CD4-positive, alpha-beta T cell treated with Interleukin-12 subunit alpha and Interleukin-12 subunit beta, for 1 hour (primary cell): ENCODE measurements around the gene SCUBE3.

Source experiments
- DNase-seq: peaks from one replicate; pipeline ENCODE4 v3.0.0-alpha.2; 2020

The SCUBE3 gene

GRCh38 chr6:35242906-35243305, 29.1 kb downstream of the SCUBE3 start:
- no peak for DNase-seq

DNA sequence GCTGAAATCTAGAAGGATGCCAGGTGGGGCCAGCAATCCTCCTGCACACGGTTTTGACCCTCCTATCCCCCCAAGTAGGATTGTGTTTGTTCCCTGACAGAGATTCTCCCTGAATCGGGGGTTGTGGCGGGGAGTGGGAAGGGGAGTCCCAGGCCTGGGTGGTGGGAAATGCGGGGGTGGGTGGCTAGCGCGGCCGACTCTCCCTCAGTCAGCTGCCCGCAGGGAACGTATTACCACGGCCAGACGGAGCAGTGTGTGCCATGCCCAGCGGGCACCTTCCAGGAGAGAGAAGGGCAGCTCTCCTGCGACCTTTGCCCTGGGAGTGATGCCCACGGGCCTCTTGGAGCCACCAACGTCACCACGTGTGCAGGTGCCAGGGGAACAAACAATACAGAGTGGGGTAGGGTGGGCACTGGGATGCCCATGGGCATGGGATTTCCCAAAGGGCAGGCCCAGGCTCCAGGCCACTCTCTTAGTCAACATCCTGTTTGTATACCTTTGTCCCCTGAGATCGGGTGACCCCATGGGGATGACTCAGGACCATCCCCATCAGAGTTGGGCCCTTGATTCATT, 29.7 kb downstream of the SCUBE3 start:
- DNase-seq: no peak

DNA sequence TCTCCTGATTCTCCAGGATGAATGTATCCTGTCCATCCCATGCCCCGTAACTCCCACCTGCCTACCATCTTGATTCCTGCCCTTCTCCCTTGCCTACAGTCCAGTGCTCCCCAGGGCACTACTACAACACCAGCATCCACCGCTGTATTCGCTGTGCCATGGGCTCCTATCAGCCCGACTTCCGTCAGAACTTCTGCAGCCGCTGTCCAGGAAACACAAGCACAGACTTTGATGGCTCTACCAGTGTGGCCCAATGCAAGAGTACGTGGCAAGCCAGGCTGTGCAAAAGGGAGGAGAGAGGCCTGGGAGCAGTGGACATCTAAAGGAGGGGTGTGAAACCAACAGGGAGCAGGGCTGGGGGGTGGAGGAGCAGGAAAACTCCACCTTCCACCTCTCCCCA, 30.8 kb downstream of the SCUBE3 start:
- no peak for DNase-seq

GRCh38 chr6:35247642-35248231, 34.0 kb downstream of the SCUBE3 start:
- DNase-seq: no peak

- no peak for DNase-seq
Measured at GRCh38 chr6:35248300-35248699, 34.5 kb downstream of the SCUBE3 start.

- DNase-seq: no peak
Measured at GRCh38 chr6:35248965-35249364, 35.2 kb downstream of the SCUBE3 start.

- DNase-seq: no peak
Measured at GRCh38 chr6:35251949-35252348, 38.2 kb downstream of the SCUBE3 start.

- DNase-seq: no peak
Measured at GRCh38 chr6:35253249-35253648, 39.5 kb downstream of the SCUBE3 start.

DNA sequence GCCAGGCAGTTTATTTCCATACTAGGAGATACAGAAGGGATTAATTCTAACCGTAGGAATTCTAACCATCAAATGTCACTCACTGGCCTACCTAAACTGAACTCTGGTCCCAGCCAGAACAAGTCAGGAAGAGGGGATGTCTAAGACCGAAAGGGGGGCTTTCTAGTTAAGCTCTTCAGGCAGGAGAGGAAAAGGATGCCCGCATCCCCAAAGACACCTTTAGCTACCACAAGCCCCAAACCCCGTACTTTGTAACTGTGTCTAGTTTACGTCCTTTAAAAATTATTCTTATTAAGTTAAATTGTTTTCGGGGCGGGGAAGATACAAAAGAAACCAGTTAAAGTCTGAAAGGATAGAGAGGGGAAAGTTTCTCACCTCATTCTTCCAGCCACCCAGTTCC, 44.6 kb downstream of the SCUBE3 start:
- no peak for DNase-seq

DNA sequence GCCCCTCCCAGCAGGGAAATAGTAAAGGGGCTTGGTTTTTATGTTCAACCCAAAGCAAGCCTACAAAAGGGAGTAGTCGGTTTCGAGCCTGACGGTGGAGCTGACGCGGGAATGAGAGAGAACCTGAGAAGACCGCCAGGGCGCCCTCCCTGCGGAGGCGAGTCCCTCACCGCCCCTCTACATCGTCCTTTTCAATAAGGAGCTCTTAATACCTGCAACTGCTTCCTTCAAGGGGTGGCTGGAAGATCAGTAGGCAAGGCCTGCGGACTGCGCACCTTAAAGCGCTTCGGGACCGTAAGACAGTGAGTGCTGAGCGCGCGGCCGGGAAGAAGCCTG, 45.1 kb downstream of the SCUBE3 start:
- DNase-seq: no peak

DNA sequence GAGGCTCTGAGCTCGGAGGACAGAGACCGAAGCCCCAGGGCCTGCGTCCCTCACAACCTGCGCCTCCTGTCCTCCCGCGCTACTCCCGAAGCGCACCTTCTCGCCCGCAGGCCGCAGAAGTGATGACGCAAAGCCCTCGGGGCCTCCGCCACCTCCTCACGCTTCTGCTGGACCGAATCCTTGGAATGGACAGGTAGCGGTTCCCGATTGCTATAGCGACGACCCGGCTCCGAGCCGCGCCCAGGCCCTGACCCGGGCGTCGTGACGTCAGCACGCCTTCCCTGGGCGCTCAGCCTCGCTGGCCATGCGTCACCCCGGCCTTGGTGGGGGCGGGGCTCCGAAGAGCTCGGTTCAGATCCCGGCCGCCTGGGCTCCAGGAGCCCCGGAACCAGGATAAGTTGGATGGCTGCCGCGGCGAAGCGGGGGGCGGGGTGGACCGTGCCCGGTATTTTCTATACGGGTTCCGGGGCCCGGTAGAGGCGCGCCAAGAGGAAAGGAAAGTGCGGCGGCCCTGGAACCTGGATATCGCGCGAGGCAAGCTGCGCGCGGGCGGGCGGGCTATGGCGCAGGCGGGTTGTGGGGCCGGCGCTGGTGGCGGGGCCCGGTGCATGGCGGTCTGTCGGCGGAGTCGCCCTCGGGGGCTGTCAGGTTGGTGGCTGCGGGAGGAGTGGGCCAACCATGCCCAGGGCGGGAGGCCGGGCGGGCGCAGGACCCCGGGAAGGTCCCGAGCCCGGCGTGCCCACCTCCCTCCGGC, 45.6 kb downstream of the SCUBE3 start, which contains the start of gene ZNF76:
Gene ZNF76, plus strand, starts transcription at position 542 of the 754 bp plus-strand sequence. CDS start 21,417 bp downstream, outside the sequence.
- DNase-seq: peak; percentile 95

GRCh38 chr6:35259948-35260590, 46.3 kb downstream of the SCUBE3 start:
- peak; percentile 93 for DNase-seq

DNA sequence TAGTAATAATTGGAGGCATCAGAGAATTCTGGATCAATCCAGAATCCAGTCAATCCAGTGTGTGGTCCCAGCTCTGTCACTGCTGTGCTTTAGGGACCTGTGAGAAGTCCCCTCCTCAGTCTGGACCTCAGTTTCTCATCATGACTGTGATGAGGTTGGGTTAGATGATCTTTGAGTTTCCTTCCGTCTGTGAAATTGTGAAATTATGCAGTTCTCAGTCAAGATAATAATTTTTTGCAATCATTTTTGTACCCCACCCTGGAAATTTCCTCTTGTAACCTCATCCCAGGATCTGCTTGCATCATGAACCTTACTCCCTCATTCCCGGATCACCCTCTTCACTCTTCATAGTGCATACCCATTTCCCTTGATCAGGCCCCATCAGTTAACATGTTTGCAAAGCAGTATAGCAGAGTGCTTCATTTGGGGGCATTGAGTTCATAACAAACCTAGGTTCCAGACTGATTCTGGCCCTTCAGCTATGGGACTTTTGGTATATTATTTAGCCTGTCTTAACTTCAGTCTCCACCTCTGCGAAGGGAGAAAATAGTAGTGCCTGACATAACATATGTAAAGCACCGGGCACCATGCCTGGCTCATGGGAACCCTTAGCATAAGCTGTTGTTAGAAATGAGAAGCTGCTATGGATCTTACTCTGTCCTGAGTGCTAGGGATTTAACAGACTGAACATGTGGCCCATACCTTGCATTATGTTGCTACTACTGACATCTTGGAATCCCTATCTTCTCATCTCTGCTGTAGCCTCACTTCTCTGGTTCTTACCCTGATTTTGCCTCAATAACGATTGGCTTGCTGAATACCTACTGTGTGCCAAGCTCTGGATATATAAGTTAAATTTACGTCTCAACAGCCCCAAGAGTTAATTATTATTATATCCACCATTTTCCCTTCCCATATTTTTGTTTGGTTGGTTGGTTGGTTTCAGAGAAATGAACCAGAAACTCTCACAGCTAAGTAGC, 47.1 kb downstream of the SCUBE3 start:
- DNase-seq: no peak

DNA sequence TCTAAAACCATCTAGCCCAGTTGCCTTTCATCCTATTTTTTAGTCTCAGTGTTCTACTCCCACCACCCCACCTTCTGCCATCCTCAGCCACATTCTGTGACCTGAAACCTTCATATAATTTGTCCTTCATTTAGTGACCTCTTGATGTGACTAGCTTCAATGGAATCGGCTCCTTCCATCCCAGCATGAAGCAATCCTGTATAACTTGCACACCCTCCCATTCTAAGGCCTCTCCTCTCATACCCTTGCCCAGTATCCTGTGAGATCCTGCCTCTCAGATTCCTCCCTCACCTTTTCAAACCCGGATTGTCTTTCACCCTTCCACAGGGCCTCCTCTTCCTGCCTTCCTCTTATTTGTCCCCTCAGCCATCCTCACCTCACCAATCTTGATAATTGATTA, 48.8 kb downstream of the SCUBE3 start:
- DNase-seq: no peak

- DNase-seq: no peak
Measured at GRCh38 chr6:35264550-35265274, 51.0 kb downstream of the SCUBE3 start.

DNA sequence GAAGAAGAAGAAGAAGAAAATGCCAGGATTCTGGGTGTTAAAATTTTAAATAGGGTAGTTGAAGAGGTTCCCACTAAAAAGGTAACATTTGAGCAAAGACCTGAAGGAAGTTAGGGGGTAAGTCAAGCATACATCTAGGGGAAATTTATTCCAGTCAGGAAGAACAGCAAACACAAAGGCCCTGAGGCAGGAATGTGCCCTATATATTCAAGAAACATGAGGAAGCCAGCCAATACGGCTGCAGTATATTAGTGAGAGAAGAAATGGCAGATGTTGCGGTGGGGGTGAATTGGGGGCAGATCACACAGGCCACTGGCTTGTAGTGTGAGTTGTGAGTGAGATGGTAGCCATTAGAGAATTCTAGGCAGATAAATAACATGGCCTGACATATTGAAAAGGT, 51.8 kb downstream of the SCUBE3 start:
- no peak for DNase-seq

GRCh38 chr6:35267446-35267845, 53.7 kb downstream of the SCUBE3 start:
- no peak for DNase-seq

DNA sequence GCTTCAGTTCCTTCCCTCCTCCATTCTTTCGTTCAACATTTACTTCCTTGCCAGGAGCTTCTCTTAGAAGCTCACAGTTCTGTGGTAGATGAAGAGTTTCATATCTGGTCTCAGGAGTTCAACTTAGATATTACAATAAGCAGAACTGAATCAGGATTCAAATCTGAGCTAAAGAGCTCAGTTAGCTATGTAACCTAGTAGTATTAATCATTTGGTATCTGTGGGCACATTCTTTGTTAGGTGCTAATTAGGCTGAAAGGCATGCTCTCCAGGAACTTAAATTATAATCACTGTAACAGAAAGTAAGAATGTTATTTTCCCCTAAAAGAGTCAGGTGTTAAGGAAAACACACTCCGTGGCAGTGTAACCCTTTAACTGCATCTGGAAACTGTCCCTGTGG, 54.1 kb downstream of the SCUBE3 start:
- no peak for DNase-seq

GRCh38 chr6:35272005-35272404, 58.2 kb downstream of the SCUBE3 start:
- DNase-seq: no peak

- DNase-seq: no peak
Measured at GRCh38 chr6:35273822-35274559, 60.2 kb downstream of the SCUBE3 start.

DNA sequence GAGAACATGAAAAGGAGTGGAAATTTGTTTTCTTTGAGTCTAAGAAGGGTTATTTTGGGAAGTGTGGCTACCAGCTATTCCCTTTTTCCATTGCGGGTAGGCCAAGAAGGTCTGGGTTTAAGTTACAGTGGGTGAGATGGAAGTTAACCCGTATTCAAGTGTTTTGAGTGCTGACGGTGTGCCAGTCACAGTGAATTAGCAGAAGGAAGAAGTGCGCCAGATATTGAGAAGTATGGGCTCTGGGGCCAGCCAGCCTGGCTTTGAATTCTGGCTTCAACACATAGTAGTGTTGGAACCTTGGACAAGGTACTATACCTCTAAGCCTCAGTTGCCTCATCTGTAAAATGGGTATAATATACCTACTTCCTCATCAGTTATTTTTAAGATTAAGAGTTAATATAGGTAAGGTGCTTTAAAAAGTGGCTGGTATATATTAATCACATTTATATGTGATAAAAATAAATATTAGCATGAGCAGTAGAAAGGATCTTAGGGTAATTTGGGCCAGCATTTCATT, 62.0 kb downstream of the SCUBE3 start:
- DNase-seq: no peak
